Skeletal muscle tissue (tissue), 4 donors: Measurements from ENCODE around the gene BCL2L13. TPM values are rescaled to one million over a fixed set of nuclear protein-coding genes. Genes with fewer than 3 reads are reported as not detected.
"Not testable (repeated sequence)": the region's sequence is repeated elsewhere in the genome, so short reads cannot be mapped to it uniquely, and the experiment has no call there.

Source experiments
- H3K27ac ChIP-seq: one replicate; pipeline ENCODE4 v1.7.0; 2013; ENCODE audit warnings: mild to moderate bottlenecking, low read depth, low read length, inconsistent platforms
- H3K27me3 ChIP-seq, 3 donors: one replicate each; pipeline ENCODE4 v1.7.0; 2013; ENCODE audit warnings: low read length in 3 of 3; ENCODE audit not compliant: control insufficient read depth in 3 of 3, insufficient read depth in 3 of 3
- H3K36me3 ChIP-seq, 3 donors: one replicate each; pipeline ENCODE4 v1.7.0; 2013; ENCODE audit warnings: low read length in 3 of 3; ENCODE audit not compliant: control insufficient read depth in 3 of 3, insufficient read depth in 3 of 3
- H3K4me1 ChIP-seq, 3 donors: one replicate each; pipeline ENCODE4 v1.7.0; 2013; ENCODE audit warnings: low read length in 3 of 3, mild to moderate bottlenecking in 3 of 3; ENCODE audit not compliant: control insufficient read depth in 3 of 3, insufficient read depth in 3 of 3
- H3K4me3 ChIP-seq, 3 donors: one replicate each; pipeline ENCODE4 v1.7.0; 2013; ENCODE audit warnings: low read length in 3 of 3
- H3K9ac ChIP-seq, 3 donors: one replicate each; pipeline ENCODE4 v1.7.0; 2013; ENCODE audit warnings: low read length in 3 of 3, mild to moderate bottlenecking in 3 of 3, moderate library complexity in 2 of 3, low read depth in 1 of 3
- H3K9me3 ChIP-seq, 3 donors: one replicate each; pipeline ENCODE4 v1.7.0; 2013; ENCODE audit warnings: low read length in 3 of 3; ENCODE audit not compliant: control insufficient read depth in 3 of 3
- total RNA-seq: library from RNA; depleted of rRNA; stranded (reverse); fragments of >200 nt; gene quantifications from one replicate; pipeline ENCODE4 v1.2.3, GENCODE V29; 2014
- donor health status: Osteomylitis.

The BCL2L13 gene
- total RNA-seq, 1 donor from 2014 or later: 41.2 TPM

DNA sequence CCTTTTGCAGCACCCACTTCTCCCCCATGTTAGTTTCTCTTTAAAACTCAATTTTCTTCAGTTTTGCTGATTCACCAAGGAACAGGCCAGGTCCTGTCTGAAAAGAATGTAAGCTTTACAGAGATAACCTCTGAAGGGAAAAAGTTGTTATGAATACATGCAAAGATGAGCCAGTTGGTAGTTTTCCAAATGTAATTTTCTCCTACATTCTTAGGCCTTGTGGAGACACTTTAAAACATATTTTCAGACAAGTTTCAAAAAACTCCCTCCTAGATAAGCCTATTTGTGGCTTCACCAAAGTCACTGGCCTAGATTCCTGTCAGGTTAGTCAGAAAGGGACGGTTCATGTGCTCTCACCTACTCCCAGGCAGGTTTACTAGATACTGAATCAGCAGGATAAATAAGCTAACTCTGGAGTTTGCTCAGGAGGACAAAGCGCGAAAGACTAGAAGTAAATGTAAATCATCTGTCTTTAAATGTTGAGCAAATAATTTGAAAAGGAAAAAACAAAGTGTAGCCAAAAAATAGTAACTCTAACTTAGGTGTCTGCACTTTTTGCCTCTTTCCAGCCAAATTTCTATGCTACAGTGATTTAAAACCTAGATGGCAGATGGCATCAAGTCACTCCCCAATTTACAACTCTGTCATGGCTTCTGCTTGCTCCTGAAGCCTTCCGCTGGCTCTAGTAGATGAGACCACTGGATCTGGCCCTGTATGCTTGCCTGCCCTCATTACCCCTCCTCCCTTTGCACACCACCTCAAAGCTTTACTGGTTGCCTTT is 5.2 kb upstream of the BCL2L13 start:
- no peaks in the 10 kb centered on the region for H3K9me3 ChIP-seq
- no peak overlapping the region for H3K27ac ChIP-seq
- H3K9ac ChIP-seq: peak overlapping the region in 1 of 3 donors; percentile 4

DNA sequence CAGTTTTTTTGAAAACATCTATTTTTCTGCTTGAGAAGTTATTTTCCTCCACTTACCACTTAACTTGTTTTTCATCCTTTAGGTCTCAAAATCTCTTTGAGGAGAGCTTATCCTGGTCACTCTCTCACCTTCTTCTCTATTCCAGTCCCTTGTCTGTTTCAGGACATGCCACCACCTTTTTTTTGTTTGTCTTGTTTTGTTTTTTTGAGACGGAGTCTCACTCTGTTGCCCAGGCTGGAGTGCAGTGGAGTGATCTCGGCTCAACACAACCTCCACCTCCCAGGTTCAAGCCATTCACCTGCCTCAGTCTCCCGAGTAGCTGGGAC is 4.6 kb upstream of the BCL2L13 start:
- Histone ChIP-seq H3K36me3 (no peaks in the 10 kb centered on the region), H3K27ac (no peak overlapping the region), H3K9ac (no peak overlapping the region), H3K9me3 (no peaks in the 10 kb centered on the region), H3K4me3 (no peak overlapping the region), H3K4me1 (peaks cover 11 to 14% (median 13%) of the 10 kb centered on the region in 3 donors), H3K27me3 (no peaks in the 10 kb centered on the region)

More for the DNA sequence above, 5.2 kb upstream of the BCL2L13 start:
- H3K4me3 ChIP-seq: no peak overlapping the region
- H3K27me3 ChIP-seq: no peaks in the 10 kb centered on the region
- peaks cover 12 to 13% (median 12%) of the 10 kb centered on the region in 3 donors for H3K4me1 ChIP-seq
- peaks cover 0 to 1% (median 0%) of the 10 kb centered on the region in 3 donors for H3K36me3 ChIP-seq

DNA sequence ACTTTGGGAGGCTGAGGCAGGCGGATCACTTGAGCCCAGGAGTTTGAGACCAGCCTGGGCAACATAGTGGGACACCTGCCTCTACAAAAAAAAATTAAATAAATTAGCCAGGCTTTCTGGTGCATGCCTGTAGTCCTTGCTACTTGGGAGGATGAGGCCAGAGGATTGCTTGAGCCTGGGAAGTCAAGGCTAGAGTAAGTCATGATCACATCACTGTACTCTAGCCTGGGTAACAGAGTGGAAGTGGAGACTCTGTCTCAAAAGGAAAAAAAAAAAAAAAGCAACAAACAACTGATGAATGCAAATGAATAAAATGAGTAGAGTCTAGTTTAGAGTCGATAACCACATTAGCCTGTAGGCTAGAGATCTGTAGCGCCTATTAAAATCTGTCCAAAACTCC is 3.9 kb upstream of the BCL2L13 start:
- H3K9ac ChIP-seq: no peak overlapping the region
- H3K27me3 ChIP-seq: no peaks in the 10 kb centered on the region
- no peaks in the 10 kb centered on the region for H3K9me3 ChIP-seq
- no peak overlapping the region for H3K27ac ChIP-seq
- H3K36me3 ChIP-seq: no peaks in the 10 kb centered on the region
- H3K4me1 ChIP-seq: peaks cover 8 to 14% (median 13%) of the 10 kb centered on the region in 3 donors
- no peak overlapping the region for H3K4me3 ChIP-seq

DNA sequence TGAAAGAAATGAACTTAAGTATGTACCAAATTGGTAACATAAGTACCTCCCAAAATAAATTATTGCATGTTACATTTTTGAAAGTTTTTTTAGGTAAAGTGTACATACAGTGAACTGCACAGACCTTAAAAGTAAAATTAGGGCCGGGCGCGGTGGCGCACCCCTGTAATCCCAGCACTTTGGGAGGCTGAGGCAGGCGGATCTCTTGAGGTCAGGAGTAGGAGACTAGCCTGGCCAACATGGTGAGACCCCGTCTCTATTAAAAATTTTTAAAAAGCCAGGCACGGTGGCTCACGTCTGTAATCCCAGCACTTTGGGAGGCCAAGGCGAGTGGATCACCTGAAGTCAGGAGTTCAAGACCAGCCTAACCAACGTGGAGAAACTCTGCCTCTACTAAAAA is 1.7 kb upstream of the BCL2L13 start:
- not testable (repeated sequence) for H3K9me3 ChIP-seq, H3K9ac ChIP-seq, H3K27ac ChIP-seq, H3K4me3 ChIP-seq, H3K36me3 ChIP-seq, H3K27me3 ChIP-seq
- peaks cover 13 to 16% (median 14%) of the 10 kb centered on the region in 3 donors for H3K4me1 ChIP-seq

DNA sequence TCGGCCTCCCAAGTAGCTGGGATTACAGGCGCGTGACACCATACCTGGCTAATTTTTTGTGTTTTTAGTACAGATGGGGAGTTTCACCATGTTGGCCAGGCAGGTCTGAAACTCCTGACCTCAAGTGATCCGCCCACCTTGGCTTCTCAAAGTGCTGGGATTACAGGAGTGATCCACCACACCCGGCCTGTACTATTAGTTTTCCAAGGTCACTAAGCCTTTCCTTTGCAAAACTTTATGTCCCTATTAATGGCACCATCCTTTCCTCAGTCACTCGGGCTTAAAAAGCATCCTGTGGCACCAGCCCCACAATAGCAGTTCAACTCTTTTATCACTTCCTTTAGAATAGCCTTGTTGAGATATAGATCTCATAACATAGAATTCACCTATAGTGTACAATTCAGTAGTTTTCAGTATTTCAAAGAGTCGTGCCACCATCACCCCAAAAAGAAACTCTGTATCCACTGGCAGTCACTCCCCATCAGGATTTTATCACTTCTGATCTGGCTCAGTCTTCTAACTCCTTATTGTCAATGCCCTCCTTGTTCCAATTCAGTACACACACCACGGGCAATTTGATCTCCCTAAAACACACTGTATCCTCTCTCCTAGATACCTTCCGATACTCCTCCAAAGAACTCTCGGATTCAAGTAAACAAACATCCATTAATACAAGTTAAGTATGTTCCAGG is 921 bp upstream of the BCL2L13 start:
- Histone ChIP-seq H3K36me3 (no peaks in the 10 kb centered on the region), H3K9ac (peak overlapping the region; percentile 99 to 100 (median 100)), H3K4me3 (peak overlapping the region; percentile 84 to 99 (median 84)), H3K4me1 (peaks cover 13 to 16% (median 14%) of the 10 kb centered on the region in 3 donors), H3K27ac (peak overlapping the region; percentile 100), H3K9me3 (no peaks in the 10 kb centered on the region), H3K27me3 (no peaks in the 10 kb centered on the region)

DNA sequence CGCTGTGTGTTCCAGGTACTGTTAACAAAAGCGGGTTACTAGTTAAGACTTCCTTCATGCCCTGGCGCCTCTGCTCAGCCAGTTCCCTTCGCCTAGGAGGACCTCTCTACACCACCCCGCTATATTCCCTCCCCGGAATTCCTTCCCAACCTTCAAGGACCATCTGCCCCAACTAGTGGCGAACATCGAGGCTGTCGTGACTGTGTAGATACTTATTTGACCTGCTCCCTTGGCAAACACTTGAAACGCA is 450 bp upstream of the BCL2L13 start:
- H3K4me1 ChIP-seq: peaks cover 13 to 16% (median 14%) of the 10 kb centered on the region in 3 donors
- no peaks in the 10 kb centered on the region for H3K9me3 ChIP-seq
- H3K9ac ChIP-seq: peak overlapping the region; percentile 99 to 100 (median 100)
- H3K4me3 ChIP-seq: peak overlapping the region; percentile 84 to 99 (median 84)
- H3K27ac ChIP-seq: peak overlapping the region; percentile 100
- no peaks in the 10 kb centered on the region for H3K27me3 ChIP-seq
- no peaks in the 10 kb centered on the region for H3K36me3 ChIP-seq

DNA sequence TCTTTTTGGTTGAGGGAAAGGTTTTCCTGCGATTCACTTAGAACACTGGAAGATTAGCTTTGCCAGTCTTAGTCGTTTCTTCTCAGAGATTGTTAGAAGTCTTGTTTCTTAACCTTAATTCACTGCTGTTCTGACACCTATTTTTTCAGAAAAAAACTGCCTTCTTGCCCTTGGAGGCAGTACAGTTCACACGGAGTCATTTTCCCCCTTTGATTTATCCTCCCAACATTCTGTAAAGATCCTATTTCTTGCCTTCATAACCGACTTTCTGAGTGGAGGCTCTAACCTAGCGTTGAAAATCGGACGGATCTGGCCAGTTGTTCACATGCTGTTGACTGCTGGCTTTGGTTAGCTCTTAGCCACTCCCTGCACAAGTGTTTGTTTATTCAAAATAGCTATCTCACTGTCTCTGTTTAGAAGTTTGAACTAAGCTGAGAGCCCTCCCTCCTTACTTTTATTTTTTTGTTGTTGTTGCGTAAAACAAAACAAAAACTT is 737 bp downstream of the BCL2L13 start:
- peak overlapping the region; percentile 99 to 100 (median 100) for H3K9ac ChIP-seq

DNA sequence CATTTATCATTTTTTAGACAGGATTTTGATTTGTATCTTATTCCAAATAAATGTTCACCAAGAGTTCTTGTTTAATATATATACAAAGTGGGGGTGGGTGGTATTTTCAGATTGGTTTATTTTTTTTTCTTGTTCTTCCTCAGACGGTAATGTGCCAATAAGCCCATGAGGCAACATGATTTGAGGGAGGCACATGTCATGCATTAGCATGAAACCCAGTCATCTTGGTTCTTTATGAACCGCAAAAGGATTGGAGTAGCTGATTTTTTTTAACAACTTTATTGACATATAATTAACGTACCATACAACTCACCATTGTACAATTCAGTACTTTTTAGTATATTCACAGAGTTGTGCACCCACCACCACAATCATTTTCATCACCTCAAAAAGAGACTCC is 2.7 kb downstream of the BCL2L13 start:
- no peak overlapping the region for H3K9ac ChIP-seq
- no peak overlapping the region for H3K27ac ChIP-seq

More for the DNA sequence above, 737 bp downstream of the BCL2L13 start:
- peaks cover 13 to 16% (median 14%) of the 10 kb centered on the region in 3 donors for H3K4me1 ChIP-seq
- H3K27me3 ChIP-seq: no peaks in the 10 kb centered on the region
- no peaks in the 10 kb centered on the region for H3K36me3 ChIP-seq
- H3K27ac ChIP-seq: peak overlapping the region; percentile 100
- no peaks in the 10 kb centered on the region for H3K9me3 ChIP-seq
- H3K4me3 ChIP-seq: peak overlapping the region; percentile 84 to 99 (median 84)

DNA sequence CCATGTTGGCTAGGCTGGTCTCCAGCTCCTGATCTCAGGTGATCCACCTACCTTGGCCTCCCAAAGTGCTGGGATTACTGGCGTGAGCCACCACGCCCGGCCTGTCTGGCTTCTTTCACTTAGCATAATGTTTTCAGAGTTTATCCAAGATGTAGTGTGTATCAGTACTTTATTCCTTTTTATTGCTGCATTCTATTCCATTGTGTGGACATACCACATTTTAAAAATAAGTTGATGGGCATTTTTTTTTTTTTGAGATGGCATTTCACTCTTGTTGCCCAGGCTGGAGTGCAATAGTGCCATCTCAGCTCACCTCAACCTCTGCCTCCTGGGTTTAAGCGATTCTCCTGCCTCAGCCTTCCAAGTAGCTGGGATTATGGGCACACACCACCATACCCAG is 3.8 kb downstream of the BCL2L13 start:
- H3K27me3 ChIP-seq, H3K4me3 ChIP-seq, H3K27ac ChIP-seq, H3K9me3 ChIP-seq, H3K36me3 ChIP-seq, H3K9ac ChIP-seq: not testable (repeated sequence)
- peaks cover 13 to 17% (median 16%) of the 10 kb centered on the region in 3 donors for H3K4me1 ChIP-seq

More for the DNA sequence above, 2.7 kb downstream of the BCL2L13 start:
- H3K36me3 ChIP-seq: no peaks in the 10 kb centered on the region
- H3K4me1 ChIP-seq: peaks cover 13 to 18% (median 16%) of the 10 kb centered on the region in 3 donors
- H3K4me3 ChIP-seq: no peak overlapping the region
- no peaks in the 10 kb centered on the region for H3K27me3 ChIP-seq
- H3K9me3 ChIP-seq: no peaks in the 10 kb centered on the region

DNA sequence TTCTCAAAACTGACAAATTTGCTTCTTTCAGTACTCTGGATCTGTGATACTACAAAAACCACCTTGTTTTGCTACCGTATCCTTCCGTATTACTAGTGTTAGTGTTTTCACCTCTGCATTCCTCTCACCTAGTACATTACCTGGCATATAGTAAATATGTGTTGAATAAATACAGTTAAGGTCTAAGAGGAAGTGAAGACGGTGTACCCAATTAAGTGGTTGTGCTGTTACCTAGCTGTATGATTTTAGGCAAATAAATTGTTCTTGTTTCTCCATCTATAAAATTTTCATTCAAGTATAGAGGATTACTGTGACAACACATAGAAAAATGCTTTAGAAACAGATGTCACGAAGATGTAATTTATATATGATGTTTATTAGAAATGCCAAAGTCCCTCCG is 8.9 kb downstream of the BCL2L13 start:
- Histone ChIP-seq H3K36me3 (no peaks in the 10 kb centered on the region), H3K27me3 (no peaks in the 10 kb centered on the region), H3K9me3 (no peaks in the 10 kb centered on the region), H3K4me1 (peaks cover 0 to 4% (median 0%) of the 10 kb centered on the region in 3 donors), H3K9ac (no peak overlapping the region), H3K4me3 (no peak overlapping the region), H3K27ac (no peak overlapping the region)
